Subcutaneous adipose tissue (tissue), 4 donors: Measurements from ENCODE around the gene STK32A. TPM values are rescaled to one million over a fixed set of nuclear protein-coding genes. Genes with fewer than 3 reads are reported as not detected.

Experiments
- total RNA-seq, 4 donors: library from RNA; depleted of rRNA; stranded (reverse); fragments of >200 nt; gene quantifications; one replicate each; pipeline ENCODE4 v1.1.0, GENCODE V29; 2016
- TF ChIP-seq, protein P1 (sequence below): fragments of 450-650 bp; IDR thresholded peaks from one replicate; pipeline ENCODE4 v1.5.1; 2016; ENCODE audit warnings: low read depth, mild to moderate bottlenecking, control low read depth, antibody characterized with exemption, moderate library complexity

The STK32A gene
- total RNA-seq, 4 donors from 2014 or later, result 1.8 to 5.3 (median 4.3) TPM

- TF ChIP-seq, protein P1, sequence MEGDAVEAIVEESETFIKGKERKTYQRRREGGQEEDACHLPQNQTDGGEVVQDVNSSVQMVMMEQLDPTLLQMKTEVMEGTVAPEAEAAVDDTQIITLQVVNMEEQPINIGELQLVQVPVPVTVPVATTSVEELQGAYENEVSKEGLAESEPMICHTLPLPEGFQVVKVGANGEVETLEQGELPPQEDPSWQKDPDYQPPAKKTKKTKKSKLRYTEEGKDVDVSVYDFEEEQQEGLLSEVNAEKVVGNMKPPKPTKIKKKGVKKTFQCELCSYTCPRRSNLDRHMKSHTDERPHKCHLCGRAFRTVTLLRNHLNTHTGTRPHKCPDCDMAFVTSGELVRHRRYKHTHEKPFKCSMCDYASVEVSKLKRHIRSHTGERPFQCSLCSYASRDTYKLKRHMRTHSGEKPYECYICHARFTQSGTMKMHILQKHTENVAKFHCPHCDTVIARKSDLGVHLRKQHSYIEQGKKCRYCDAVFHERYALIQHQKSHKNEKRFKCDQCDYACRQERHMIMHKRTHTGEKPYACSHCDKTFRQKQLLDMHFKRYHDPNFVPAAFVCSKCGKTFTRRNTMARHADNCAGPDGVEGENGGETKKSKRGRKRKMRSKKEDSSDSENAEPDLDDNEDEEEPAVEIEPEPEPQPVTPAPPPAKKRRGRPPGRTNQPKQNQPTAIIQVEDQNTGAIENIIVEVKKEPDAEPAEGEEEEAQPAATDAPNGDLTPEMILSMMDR, result no peak
These were observed 142.9 kb downstream of the STK32A start for GRCh38 chr5:147377682-147378081.

- TF ChIP-seq, protein P1, result no peak
These were observed 146.7 kb downstream of the STK32A start for GRCh38 chr5:147381555-147381954.

DNA sequence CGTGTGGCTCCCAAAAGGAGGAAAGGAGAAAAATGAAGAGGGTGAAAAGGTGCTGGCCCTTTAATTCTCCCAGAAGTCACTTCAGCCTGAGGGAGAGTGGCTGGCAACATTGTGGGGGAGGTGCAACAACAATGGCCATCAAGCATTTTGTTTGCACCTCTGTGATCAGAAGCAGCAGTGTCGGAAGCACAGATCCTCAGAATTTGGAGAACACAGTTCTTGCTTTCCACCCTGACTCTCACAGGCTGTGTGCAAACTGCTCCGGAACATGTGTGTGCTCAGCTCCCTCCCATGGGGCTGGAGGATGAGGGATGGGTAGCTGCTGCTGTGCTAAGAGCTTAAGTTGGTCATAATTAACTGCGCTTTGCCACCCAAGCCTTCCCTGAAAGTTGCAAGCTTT lies 147.9 kb downstream of the STK32A start:
- TF ChIP-seq, protein P1, result no peak

GRCh38 chr5:147384346-147385193 lies 149.7 kb downstream of the STK32A start:
- TF ChIP-seq, protein P1, result no peak

DNA sequence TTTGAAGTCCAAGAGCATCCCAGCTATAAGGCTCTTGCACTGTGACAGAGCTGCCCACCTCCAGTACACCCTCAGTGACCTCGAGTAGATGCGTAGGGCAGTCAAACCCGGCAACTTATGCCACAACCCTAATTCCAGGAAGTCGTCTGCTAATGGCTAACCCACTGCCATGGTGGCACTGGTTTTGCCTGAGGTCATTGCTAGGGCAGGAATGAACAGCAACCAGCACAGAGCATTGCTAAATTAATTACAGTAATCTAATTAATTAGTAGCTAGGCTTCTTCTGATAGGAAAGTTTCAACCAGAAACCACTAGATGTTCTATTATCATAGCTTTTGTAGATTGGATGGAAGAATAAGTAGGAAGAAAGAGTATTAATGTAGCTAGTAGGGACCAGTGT lies 152.3 kb downstream of the STK32A start:
- TF ChIP-seq, protein P1, result no peak

DNA sequence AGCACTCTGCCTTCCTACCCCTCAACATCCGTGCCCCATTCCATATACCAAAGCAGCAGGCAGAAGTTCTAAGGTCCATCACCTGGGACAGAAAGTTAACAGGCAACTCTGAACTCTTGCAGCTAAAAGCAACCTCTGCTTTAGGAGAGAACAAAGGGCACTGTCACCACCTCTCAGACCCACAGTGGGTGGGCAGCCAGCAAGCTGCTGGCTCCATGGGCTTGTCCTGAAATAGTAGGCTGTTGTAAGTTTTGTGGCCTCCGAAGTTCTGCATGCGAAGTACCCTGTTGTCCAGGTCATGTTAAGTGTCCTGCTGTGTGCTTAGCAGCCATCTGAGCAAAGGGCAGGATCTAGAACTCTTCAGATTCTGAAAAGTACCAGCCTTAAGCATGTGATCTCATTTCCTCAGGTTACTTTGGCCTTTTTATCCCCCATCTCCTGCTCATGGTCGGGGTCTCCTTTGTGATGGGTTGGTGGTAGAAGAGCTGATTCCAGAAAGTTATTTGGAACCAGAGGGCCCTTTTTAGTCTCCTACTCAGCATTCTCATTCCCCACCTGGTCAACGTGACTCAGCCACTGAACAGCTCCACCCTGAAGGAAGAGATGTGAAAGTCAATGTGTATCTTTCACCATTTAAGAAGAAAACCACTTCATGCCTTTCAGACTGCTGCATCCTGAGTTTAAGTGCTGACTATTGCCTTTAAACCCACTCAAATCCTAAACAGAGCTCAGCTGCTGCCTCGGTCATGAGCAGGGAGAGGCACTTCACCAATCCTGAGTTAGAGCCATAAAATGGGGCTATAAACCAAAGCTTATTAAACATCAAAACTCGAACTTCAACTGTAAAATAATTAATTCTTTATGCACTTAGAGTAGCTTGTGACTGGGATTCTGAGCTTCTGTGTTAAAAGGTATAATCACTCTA lies 153.6 kb downstream of the STK32A start:
- TF ChIP-seq, protein P1, result no peak

DNA sequence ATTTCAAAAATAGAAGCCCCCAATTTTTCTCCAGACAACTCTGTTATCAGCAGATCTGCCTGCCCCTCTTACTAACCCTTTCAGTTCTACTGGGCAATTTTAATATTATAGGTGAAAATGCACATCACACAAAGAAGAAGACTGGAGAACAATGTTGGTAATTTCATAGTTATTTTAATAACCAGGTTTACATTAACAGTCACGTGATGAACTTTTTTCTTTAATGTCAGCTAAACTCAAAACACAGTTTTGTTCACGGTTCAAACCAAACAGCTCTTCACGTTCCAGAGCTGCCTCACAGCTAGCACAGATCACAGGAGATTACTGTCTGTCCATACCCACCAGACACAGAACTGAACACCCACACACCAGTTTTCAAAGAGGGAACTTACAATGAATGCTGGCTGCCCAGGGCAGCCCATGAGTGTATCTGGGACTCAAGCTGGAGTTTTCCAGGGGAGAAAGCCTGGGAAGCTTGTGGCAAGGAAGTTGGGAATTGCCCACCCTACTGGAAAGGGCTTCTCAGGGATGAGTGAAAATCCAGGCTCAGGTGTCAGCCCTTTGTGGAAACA lies 155.9 kb downstream of the STK32A start:
- TF ChIP-seq, protein P1, result no peak
